IPS DF 6.9 (cell line): ENCODE data around the gene COL2A1.

Source experiments
- DNase-seq: peaks from one replicate; pipeline ENCODE4 v3.0.0-alpha.2; 2013; ENCODE audit warnings: low read depth, low spot score
- H3K27ac ChIP-seq: one replicate; pipeline ENCODE4 v1.5.1; 2013; ENCODE audit warnings: low read length, control low read depth
- H3K27me3 ChIP-seq: 2 replicates; pipeline ENCODE4 v1.6.1; 2013; ENCODE audit warnings: mild to moderate bottlenecking, low read length; ENCODE audit not compliant: control insufficient read depth, insufficient read depth
- H3K36me3 ChIP-seq: 2 replicates; pipeline ENCODE4 v1.6.1; 2013; ENCODE audit warnings: low read length; ENCODE audit not compliant: control insufficient read depth, insufficient read depth
- H3K4me1 ChIP-seq: 2 replicates; pipeline ENCODE4 v1.6.1; 2013; ENCODE audit warnings: low read length; ENCODE audit not compliant: control insufficient read depth, insufficient read depth
- H3K4me3 ChIP-seq: 2 replicates; pipeline ENCODE4 v1.5.1; 2013; ENCODE audit warnings: mild to moderate bottlenecking, low read length
- H3K9me3 ChIP-seq: 2 replicates; pipeline ENCODE4 v1.6.1; 2013; ENCODE audit warnings: low read length, inconsistent platforms; ENCODE audit not compliant: control insufficient read depth, insufficient read depth
- WGBS: extraction: QIAGEN DNeasy Blood & Tissue Kit; methylation state at CpG from one replicate; pipeline ENCODE4 v1.1.7; 2013; ENCODE audit warnings: mixed read lengths, missing lambda C conversion rate; ENCODE audit not compliant: insufficient read length, insufficient coverage; 5-methylcytosine and 5-hydroxymethylcytosine counted together

Gene COL2A1

DNA sequence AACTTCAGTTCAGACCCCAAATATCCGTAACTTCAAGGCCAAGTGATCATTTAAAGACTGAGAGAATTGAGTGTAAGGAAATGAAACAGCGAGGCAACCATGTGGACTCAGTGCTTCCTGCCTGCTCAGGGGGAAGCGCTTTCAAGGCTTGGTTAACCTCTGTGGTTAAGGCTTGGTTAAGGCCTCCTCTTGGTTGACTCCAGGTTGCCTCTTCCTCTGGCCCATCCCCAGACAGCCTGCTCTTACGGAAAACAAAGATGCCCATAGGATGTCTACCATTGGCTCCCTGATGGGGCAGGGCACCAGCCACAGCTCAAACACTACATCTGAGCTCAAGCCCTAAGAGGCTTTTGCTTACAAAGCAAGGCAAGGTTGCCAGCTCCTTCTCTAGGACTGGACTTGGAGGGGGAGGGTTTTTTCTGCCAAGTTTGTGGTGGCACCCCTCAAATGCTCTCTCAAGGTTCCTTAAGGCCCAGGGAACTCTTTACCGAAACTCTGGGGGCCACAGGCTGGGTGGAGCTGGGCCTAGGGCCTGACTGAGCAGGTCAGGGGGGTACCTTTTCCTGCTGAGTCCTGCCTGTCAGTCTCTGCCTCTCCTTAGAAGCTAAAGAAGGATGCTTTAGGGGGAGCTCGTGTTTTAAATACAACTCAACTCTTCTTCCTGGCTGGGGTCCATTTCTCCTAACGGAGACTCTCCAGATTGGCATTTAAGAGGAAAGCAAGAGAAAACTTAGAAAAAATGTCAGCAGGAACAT is 13.7 kb downstream of the COL2A1 start:
- Histone ChIP-seq H3K9me3 (no peaks in the 10 kb centered on the region), H3K27ac (no peak overlapping the region), H3K4me1 (0 out of 2 replicates have a peak, but pooled peaks cover 1% of the 10 kb centered on the region), H3K27me3 (no peaks in the 10 kb centered on the region; the same call in 1 of the 2 replicates), H3K4me3 (no peak overlapping the region), H3K36me3 (no peaks in the 10 kb centered on the region)
- DNase-seq = no peak
- no CpG with 5 or more reads among the region's 7 CpGs for WGBS

DNA sequence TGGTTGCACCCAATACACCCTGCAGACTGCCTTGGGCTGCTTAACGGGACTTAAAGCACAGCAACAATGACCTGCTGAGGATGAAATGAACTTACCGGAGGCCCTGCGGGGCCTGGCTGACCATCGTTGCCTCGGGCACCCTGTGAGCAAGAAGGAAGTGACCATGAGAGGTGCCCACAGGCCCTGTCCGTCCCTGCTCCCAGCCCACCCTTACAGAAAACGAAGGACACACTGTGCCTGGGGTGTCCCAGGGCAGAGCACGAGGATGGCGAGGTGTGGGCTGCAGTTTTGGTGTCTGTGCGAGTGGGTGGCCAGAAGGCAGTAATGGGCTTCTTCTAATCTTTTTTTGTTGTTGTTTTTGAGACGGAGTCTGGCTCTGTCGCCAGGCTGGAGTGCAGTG is 14.6 kb downstream of the COL2A1 start:
- Histone ChIP-seq H3K27me3 (no peaks in the 10 kb centered on the region; the same call in 1 of the 2 replicates), H3K27ac (no peak overlapping the region), H3K4me1 (0 out of 2 replicates have a peak, but pooled peaks cover 1% of the 10 kb centered on the region), H3K4me3 (no peak overlapping the region), H3K9me3 (no peaks in the 10 kb centered on the region), H3K36me3 (no peaks in the 10 kb centered on the region)
- WGBS = no CpG with 5 or more reads among the region's 12 CpGs
- no peak for DNase-seq

DNA sequence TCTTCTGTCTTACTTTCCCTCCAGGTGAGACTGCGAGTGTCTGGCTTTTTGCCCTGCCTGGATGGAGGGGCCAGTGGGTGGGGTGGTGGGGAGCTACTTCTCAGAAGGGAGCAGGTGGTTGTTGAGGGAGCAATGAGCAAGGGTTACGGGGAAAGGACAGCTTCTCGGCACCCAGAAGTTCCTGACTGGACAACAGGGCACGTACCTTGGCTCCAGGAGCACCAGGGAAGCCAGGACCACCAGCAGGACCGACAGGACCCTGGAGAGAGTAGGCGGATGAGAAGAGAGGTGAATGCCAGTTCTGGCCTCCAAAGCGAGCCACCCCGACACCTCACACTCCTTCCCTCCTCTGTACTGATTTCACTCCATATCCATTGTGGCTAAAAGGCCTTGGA is 15.3 kb downstream of the COL2A1 start:
- H3K27ac ChIP-seq = no peak overlapping the region
- no CpG with 5 or more reads among the region's 8 CpGs for WGBS
- no peaks in the 10 kb centered on the region for H3K9me3 ChIP-seq
- no peak overlapping the region for H3K4me3 ChIP-seq
- H3K36me3 ChIP-seq = no peaks in the 10 kb centered on the region
- 0 out of 2 replicates have a peak, but pooled peaks cover 1% of the 10 kb centered on the region for H3K4me1 ChIP-seq
- no peak for DNase-seq
- H3K27me3 ChIP-seq = no peaks in the 10 kb centered on the region; the same call in 1 of the 2 replicates

DNA sequence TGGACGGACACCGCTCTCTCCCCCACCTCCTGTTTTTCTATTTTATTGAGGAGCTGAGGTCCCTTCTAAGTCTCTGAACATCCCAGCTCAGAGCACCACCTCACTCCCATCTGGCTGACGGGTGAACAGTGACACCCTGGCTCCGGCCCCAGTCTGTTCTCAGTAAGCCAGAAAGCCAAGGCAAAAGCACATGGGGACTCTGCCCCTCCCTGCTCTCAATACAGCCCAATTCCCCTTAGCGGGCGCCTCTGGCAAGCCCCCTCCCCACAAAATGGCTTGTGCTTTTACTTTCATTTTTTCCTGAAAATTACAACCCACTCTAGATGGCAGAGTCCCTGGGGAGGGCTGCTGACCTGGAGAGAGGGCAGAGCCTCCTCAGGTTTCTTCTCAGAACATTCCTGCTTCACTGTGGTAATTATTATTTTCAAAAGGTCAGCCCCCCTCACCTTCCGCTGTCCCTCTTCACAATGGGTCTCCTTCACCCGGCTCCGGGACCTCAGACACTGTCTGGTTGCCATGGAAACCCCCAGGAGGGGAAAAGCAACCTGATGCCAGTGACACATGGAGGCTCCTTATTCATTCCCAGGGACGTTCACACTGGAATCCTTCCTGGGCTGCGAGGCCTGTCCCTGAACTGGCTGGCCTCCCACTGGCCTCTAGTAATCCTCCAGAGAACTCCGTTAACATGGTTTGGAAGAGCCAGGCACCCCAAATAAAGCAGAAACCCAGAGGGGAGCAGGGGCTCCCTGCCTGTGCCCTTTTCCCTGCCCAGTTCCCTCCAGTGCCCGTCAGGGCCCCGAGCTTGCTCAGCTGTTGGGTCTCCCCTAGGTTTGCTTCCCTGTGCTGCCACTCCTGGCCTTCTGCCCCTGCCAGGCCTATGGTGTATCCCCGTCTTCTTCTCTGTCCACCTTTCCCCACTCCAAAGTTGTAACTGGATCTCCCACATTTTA is 15.9 kb downstream of the COL2A1 start:
- no peak overlapping the region for H3K27ac ChIP-seq
- no peaks in the 10 kb centered on the region for H3K36me3 ChIP-seq
- H3K4me3 ChIP-seq = no peak overlapping the region
- H3K9me3 ChIP-seq = no peaks in the 10 kb centered on the region
- WGBS = no CpG with 5 or more reads among the region's 15 CpGs
- H3K27me3 ChIP-seq = no peaks in the 10 kb centered on the region; the same call in 1 of the 2 replicates
- 0 out of 2 replicates have a peak, but pooled peaks cover 1% of the 10 kb centered on the region for H3K4me1 ChIP-seq
- DNase-seq = no peak

DNA sequence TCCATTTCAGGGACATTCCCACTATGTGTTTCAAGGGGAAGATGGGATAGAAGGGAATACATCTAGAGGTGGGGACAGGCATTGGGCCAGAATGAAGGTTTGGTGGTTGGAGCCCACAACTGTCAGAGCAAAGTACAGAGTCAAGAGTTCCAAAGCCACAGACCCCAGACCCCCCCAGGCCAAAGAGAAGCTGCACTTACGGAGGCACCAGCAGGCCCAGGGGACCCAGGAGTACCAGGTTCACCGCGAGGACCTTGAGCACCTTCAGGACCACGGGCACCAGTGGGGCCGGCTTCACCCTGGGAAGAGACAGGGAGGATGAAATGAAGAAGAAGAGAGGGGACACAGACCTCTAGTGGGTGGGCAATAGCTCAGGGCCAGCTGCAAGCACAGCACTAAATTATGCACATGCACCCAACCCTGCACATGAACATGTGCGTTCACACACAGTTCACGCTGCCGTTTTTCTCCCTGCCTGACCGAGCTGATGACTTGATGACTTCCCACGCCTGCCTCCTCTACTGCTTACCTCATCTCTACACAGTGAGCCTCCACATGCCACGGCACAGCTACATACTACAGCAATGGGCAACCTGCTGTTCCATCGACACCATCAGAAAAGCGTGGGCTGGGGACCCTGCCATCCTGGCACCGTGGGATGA is 16.7 kb downstream of the COL2A1 start:
- H3K4me3 ChIP-seq = no peak overlapping the region
- H3K27ac ChIP-seq = no peak overlapping the region
- no peak for DNase-seq
- H3K36me3 ChIP-seq = no peaks in the 10 kb centered on the region
- no CpG with 5 or more reads among the region's 14 CpGs for WGBS
- H3K4me1 ChIP-seq = 0 out of 2 replicates have a peak, but pooled peaks cover 1% of the 10 kb centered on the region
- no peaks in the 10 kb centered on the region for H3K9me3 ChIP-seq
- H3K27me3 ChIP-seq = no peaks in the 10 kb centered on the region; the same call in 1 of the 2 replicates

DNA sequence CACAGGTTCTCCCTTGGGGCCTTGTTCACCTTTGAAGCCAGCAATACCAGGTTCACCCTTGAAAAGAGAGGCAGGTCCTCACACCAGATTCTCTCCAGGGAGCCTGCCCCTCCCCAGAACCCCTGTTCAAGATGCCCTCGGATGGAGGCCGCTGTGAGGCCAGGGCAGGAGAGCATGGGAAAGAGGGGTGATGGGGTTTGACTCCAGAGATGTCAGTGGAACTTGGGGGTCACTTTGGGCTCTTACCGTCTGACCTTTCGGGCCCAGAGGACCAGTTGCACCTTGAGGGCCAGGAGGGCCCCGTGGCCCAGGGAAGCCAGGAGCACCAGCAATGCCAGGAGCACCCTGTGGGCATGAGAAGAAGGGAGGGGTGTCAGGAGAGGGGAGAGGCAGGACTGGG is 17.4 kb downstream of the COL2A1 start:
- Histone ChIP-seq H3K27ac (no peak overlapping the region), H3K4me3 (no peak overlapping the region), H3K4me1 (0 out of 2 replicates have a peak, but pooled peaks cover 1% of the 10 kb centered on the region), H3K27me3 (no peaks in the 10 kb centered on the region), H3K9me3 (no peaks in the 10 kb centered on the region), H3K36me3 (no peaks in the 10 kb centered on the region)
- WGBS = no CpG with 5 or more reads among the region's 5 CpGs
- DNase-seq = no peak

DNA sequence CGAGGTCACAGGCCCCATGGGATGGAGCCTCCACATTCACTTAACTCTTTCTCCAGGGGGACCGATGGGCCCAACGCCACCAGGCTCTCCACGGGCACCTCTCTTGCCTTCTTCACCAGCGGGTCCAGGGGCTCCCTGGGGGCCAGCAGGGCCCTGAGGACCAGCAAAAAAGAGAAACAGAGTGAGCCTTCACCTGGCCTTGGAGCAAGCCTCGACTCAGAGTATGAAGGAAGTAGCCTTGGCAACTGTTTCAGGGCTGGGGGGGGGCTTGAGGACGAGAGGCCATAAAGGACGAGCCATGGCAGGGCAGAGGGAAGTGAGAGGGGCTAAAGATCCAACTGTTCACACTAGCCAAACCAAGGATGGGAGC is 18.0 kb downstream of the COL2A1 start:
- WGBS = no CpG with 5 or more reads among the region's 8 CpGs
- H3K4me3 ChIP-seq = no peak overlapping the region
- no peaks in the 10 kb centered on the region for H3K27me3 ChIP-seq
- no peaks in the 10 kb centered on the region for H3K9me3 ChIP-seq
- DNase-seq = no peak
- H3K27ac ChIP-seq = no peak overlapping the region
- H3K36me3 ChIP-seq = no peaks in the 10 kb centered on the region
- H3K4me1 ChIP-seq = 0 out of 2 replicates have a peak, but pooled peaks cover 1% of the 10 kb centered on the region

DNA sequence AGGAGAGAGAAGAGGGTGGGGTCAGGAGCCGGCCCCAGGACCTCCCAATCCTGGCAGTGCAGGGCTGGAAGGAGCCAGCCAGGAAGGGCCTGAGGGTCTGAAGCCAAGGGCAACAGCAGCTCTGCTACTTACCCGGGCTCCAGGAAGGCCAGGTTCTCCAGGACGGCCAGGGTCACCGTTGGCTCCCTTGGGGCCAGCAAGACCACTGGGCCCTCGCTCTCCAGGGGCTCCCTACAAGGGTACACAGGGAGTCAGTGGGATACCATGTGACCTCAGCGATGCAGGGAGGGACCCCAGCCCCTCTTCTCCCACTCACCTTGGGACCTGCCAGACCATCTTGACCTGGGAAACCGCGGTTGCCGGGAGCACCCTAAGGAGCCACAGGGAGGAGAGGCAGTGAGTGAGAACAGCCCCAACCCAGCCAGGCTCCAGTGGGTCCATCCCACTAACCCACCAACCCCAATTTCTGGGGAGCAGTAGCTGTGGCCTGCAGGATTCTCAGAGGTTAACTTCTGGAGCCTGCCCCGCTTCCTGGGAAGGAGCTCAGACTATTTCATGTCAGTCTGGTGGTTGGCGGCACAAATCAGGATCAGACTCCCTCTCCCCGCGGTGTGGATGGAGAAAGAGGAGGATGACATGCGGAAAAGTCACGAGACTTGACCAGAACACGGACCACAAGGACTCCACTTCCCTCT is 18.5 kb downstream of the COL2A1 start:
- Histone ChIP-seq H3K36me3 (no peaks in the 10 kb centered on the region), H3K4me3 (no peak overlapping the region), H3K27me3 (no peaks in the 10 kb centered on the region), H3K27ac (no peak overlapping the region), H3K9me3 (no peaks in the 10 kb centered on the region), H3K4me1 (0 out of 2 replicates have a peak, but pooled peaks cover 1% of the 10 kb centered on the region)
- WGBS = no CpG with 5 or more reads among the region's 16 CpGs
- DNase-seq = no peak

DNA sequence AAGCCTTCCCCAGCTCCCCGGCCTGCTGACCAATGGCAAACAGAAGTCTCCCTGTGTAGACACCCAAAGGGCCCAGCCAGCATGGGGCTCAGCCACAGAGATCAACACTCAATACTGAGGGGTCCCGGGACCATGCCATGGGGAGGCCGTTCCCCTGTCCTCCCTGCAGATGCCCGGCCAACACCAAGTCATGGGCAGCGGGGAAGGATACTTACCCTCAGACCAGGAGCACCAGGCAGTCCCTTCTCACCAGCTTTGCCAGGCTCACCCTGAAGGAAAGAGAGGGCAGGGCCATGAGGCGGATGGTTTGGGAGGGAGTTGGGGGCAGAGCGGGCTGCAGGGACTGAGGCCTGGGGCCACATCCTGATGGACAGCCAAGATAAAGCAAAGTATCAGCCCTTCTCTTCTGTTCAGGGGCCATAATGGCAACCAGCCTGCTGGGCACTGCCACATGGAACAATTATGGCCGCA is 19.9 kb downstream of the COL2A1 start:
- no peaks in the 10 kb centered on the region for H3K36me3 ChIP-seq
- H3K9me3 ChIP-seq = no peaks in the 10 kb centered on the region
- no peak for DNase-seq
- WGBS = no CpG with 5 or more reads among the region's 8 CpGs
- H3K27me3 ChIP-seq = no peaks in the 10 kb centered on the region
- no peak overlapping the region for H3K27ac ChIP-seq
- H3K4me1 ChIP-seq = 0 out of 2 replicates have a peak, but pooled peaks cover 1% of the 10 kb centered on the region
- no peak overlapping the region for H3K4me3 ChIP-seq
